Muscle of back (tissue), 11 donors: ENCODE results near the gene MRPL11. TPM values are rescaled to one million over a fixed set of nuclear protein-coding genes. Genes with fewer than 3 reads are reported as not detected.
"Not testable (repeated sequence)": the region's sequence is repeated elsewhere in the genome, so short reads cannot be mapped to it uniquely, and the experiment has no call there.

Source experiments
- DNase-seq, 3 donors: peaks; one replicate each; pipeline versions ENCODE4 v3.0.0 to v3.0.0-alpha.2; 2013
- polyA plus RNA-seq, 10 donors: library from polyadenylated mRNA; unstranded; fragments of 120-200 nt; gene quantifications; one replicate each; pipeline ENCODE4 v1.2.1, GENCODE V29; 2013; ENCODE audit not compliant: insufficient read length in 10 of 10

Gene MRPL11
- polyA plus RNA-seq, 10 donors: 43.8 to 58.6 (median 50.7) TPM

DNA sequence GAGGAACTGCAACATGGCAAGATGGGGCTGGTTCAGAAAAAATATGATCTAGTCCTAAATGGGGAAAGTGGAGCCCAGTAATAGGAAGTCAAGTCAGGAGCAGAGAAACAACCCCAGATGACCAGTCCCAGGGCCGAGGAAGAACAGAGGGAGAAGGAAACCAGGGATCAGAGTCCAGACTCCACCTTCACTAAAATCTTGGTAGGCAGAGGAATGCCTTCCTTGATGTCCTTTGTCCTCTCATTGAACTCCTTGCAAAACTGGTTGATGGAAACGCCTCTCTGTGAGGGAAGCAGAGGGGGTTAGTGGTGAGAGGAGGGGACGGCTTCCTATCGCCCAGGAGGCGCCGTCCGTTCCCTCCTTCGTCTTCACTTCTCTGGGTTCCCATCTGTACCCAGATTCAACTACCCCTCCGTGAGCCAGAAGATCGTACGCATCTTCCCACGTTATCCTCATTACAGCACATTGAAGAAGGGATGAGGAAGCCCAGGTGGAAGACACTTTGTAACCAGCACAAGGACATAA, 607 bp downstream of the MRPL11 start:
- no peak for DNase-seq

DNA sequence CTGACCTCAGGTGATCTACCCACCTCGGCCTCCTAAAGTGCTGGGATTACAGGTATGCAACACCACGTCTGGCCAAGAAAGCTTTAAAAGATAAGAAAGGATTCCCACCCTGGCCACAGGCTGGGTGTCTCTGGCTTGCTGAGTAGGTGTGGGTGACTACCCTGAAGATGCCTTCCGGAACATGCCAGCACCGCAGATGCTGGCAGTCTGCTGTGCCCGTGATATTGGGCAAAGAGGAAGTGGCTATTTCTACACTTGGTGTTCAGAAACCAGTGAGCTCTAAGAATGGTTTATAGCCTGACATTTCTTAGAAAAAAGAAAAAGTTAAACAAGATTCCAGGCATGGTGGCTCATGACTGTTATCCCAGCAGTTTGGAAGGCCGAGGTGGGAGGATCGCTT, 6.1 kb downstream of the MRPL11 start:
- no peak for DNase-seq

DNA sequence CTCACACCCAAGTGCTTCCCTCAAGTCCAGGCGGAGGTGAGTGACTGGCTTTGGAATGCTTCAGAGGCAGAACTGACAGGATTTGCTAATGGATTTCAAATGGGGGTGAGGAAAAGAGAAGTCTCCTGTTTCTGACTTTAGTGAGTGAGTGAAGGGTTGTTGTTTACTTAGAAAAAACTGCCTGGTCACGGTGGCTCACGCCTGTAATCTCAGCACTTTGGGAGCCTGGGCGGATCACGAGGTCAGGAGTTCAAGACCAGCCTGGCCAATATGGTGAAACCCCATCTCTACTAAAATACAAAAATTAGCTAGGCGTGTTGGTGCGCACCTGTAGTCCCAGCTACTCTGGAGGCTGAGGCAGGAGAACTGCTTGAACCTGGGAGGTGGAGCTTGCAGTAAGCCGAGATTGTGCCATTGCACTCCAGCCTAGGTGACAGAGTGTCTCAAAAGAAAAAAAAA, 6.7 kb downstream of the MRPL11 start:
- DNase-seq: not testable (repeated sequence)

DNA sequence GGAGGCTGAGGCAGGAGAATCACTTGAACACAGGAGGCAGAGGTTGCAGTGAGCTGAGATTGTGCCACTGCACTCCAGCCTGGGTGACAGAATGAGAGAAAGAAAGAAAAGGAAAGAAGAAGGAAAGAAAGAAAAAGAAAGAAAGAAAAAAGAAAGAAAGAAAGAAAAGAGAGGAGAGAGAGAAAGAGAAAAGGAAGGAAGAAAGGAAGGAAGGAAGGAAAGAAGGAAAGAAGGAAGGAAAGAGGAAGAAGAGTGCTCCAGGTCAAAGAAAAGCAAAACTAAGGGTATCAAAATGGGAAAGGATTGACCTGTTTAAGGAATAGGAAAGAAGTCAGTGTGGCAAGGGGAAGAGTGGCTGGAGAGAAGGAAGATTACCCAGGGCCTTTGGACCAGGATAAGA, 7.4 kb downstream of the MRPL11 start:
- not testable (repeated sequence) for DNase-seq

DNA sequence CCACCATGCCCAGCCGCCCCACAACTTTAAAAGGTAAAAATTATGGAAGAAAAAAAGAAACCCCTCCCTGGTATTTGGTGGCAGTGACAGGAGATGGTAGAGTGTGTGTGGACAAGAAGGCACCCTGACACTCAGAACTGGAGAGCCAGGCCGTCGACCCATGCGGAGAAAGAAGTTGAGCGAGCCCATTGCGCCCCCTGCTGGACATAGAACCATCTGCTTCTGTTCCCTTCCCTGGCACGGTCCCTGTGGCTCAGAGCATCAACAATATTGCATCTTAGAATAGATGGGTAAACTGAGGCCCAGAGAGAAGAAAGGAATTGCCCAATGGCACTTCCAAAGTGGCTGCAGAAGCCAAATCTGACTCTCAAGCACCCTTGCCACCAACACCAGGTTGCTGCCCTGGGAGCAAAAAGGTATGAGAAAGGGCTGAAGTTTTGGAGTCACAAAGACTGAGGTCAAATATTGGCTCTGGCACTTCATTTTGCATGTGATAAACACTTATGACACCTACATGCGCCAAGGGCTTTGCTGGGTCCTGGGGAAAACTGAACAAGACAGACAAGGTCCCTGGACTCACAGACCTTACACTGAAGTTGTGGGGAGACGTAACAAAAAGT, 8.6 kb downstream of the MRPL11 start:
- peak; percentile 45 to 69 (median 56) for DNase-seq

DNA sequence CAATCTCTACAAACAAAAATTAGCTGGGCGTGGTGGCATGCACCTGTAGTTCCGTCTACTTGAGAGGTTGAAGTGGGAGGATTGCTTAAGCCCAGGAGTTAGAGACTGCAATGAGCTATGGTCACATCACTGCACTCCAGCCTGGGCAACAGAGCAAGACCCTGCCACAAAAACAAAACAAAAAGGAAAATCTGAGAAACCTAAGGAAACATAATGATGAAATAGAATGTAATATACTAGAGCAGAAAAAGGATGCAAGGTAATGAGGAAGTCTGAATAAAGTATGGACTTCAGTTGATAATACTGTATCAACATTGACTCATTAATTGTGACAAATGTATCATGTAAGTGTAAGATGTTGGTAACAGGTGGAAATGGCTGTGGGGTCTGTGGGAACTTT, 9.7 kb downstream of the MRPL11 start:
- no peak for DNase-seq

DNA sequence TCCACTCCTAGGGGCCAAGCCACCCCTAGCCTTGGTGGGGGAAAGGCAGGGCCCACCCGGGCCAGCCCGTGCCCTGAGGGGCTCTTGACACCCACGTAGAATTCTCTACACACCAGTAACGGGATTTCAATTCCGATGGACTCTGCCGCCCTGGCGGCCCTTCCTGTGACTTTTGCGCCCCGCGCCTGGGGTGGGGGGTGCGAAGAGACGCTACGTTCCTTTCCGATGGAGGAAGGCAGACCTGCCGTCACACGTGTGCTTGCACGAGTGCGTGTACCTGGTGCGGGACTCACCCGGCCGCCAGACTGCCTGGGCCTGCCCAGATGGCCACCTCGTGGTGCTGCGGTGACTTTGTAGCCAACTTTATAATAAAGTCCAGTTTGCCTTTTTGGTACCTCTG, 12.3 kb downstream of the MRPL11 start:
- DNase-seq: no peak

DNA sequence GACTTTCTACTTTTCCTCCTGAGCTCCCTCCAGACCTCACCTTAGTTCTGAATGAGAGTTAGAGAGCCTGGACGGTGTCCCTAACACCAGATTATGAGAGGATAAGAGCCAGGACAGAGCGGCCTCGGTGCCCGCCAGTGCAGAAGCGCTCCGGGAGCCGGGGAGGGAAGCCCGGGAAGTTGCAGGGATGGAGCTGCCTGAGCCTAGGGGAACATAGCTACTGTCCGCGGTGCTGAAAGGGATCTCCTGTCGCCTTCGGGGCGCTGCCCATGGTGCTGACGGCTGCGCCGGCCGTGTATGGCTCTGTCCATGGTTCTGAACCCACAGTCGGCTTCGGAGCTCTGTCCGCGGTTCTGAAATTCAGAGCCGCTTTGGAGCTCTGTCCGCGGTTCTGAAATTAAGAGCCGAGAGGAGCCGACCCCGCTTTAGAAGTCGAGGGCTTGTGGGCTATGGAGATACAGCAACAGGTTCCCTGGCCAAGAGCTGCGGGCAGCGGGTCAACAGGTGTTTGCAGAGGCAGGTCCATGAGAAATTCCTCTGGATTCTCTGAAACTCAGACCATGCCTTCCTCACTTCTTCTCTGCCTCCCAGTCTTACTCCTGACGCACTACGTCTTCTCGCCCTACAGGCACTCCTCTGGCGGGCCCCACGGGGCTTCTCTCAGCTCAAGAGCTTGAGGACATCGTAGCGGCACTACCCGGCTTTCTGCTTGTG, 17.0 kb downstream of the MRPL11 start:
- peak; percentile 89 to 94 (median 93) for DNase-seq

DNA sequence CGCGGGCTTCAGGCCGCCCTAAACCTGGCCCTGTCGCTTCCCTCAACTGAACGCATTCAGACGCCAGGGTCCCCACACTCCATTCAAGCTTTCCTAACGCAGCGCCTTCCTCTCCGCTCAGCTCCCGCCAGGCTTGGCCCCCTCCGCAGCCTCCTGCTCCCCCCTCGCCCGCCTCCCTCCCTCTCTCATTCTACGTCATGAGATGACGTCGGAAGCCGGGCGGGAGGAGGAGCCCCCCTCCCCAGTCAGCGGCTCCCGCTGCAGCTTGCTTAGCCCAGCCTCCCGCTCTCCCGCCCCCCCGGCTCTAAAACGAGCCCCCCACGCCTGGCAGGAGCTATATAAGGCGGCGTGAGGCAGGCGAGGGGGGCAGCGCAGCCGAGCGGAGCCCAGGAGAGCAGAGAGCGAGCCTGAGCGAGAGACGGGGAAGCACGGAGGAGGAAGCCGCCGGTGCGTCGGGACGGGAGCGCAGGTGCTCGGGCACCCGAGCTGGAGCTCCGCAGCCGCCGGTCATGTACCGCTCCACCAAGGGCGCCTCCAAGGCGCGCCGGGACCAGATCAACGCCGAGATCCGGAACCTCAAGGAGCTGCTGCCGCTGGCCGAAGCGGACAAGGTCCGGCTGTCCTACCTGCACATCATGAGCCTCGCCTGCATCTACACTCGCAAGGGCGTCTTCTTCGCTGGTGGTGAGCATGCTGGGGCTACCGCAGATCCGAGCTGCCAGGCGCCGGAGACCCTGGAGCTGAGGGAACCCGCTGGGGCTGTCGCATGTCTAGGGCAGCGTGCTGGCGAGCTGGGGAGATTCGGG, 17.8 kb downstream of the MRPL11 start, which contains the start of gene NPAS4:
TSS of gene NPAS4 (plus strand) at position 365 of the 806 bp plus-strand sequence. CDS start at position 510, 145 bp downstream.
- no peak for DNase-seq

DNA sequence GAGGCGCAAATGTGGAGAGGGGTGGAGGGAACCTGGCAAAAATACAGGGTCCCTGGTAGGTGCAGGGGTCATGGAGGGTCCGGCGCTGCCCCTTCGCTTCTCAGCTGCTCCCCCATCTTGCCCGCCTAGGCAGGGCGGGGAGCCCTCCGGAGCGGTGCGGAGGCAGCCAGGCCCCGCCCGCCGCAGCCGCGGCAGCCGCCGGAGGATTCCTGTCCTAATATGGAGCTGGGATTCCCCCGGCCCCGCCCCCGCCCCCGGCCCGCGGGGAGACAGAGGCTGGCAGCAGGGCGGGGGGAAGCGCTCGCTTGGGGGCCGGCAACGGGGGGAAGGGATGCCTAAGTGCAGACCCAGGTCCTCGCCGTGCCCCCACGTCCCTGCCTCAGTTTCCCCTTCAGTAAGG, 18.8 kb downstream of the MRPL11 start:
- DNase-seq: no peak

DNA sequence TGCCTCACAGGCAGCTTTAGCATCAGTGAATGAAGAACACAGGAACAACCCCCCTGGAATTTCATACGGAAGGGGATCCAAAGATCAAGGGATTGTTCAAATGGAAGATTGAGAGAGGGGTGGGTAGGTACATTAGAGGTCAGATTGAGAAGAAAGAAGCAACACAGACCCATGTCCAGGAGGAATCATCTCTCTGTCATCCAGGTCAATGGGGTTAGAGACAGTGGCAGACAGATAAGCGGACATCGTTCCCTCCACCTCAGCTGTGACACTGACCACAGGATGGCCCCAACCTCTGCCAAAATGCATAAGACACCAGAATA, 19.7 kb downstream of the MRPL11 start:
- DNase-seq: no peak

DNA sequence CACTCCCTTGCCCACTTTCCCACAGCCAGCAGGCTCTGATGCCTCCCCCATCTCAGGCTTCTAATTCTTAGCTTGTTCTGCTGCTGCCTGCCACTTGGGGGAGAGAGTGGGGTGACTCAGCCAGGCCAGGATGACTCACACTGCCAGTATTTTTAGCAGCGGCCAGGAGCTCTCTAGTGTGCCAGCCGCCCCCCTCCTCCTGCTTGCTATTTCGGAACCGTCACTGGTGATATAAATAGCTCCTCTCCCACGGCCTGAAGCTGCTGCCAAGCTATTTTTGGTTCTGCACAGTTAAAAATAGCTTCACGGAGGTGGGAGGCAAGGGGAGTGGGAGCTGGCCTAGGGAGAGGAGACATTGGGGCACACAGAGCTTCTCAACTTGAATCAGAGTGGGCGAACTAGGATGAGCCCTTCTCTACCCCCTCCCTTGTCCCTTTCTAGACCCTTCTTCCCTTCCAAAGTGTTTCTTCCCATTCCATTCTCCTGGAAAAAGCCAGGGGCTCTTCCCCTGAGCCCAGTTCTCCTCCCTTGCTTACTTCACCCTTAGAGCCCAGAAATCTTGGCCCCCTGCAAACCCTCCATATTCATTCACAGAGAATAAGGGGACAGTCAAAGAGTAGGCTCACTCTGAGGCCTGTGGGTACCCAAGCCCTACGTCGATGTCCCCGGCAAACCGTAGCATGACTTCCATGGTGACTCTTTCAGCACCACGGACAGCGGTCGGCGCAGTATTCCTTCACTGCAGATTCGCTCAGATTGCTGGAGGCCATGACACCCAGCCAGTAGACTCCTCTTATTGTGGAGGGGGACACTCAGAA, 20.3 kb downstream of the MRPL11 start:
- DNase-seq: peak; percentile 74 to 96 (median 80)

DNA sequence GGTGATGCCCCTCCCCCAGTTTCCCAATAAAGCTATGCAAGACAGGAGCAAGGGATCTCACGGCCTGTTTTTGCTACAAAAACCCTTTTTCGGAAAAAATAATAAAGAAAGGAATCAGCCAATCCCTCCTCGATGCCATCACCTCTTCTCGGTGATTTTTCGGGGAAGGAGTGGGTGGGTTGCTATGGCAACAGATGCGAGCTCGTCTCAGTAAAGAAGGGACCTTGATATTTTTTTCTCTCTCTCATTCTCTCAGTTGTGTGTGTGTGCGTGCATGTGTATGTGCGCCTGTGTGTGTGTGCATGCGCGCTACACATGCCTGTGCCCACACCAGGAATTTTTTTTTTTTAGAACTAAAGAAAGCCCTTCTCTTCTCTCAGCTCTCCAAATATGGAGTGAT, 21.6 kb downstream of the MRPL11 start:
- DNase-seq: no peak

DNA sequence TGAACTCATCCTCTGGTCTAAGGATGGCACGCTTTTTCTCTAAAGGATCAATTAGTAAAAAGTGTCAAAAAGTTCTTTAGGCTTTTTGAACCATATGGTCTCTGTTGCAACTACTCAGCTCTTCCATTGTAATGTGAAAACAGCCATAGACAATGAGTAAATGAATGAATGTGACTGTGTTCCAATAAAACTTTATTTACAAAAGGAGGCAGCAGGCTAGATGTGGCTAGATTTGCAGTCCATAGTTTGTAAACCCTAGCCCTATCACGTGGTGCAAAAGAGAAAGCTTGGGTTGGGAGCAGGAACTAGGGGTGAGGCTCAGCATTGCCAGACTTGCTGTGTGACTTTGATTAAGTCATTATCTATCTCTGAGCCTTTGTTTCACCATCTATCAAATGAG, 23.2 kb downstream of the MRPL11 start:
- DNase-seq: no peak

DNA sequence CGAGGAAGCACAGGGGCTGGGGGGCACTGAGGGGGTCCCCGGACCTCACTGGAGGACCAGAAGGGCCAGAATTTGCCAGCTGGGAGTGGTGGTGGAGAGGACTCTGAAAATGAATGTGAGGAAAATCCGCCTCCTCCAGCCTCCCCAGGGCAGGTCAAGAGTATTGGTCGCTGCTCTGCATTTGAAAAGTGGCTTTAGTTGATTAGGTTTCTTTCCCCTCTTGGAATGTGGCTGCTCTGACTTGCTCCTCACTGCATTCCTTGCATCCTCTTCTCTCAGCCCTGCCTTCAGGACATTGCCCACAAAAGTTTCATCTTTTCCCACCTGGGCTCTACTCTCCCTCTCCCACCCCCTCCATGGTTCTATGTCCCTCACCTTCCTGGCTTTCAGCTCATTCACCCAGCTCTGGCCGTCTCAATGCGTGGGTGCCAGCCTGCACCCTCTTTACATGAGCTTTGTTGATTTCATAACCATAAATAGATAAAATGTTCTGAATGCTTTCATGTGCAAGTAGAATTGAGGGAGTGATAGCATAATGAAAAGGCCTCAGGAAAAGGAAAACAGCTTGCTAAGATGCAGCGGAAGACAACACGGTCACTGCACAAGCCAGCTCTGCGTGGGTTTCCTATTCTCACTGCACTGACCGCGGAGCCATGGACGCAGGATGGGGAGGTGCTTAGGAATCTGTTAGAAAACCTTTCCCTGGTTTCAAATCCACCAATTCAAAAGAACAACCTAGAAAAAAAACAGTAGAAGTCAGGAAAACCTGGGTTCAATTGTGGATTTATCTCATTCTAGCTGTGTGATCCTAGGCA, 24.3 kb downstream of the MRPL11 start:
- no peak for DNase-seq

DNA sequence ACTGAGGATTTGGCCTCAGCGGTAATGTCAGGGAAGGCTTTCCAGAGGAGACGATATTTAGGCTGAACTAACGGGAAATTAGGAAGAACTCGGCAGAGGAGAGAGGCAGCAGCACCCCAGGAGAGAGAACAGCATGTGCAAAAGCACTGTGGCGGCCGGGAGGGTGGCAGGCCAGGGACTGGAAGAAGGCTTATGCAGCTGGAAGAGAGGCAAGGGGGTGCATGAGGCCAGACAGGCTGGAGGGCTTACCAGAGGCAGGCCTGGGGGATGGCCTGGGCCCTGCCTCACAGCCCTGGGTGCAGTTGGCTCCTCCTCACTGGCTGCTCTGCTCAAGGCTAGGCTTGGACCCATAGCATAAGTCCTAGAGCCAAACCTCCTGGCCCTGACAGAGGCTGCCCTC, 25.5 kb downstream of the MRPL11 start:
- no peak for DNase-seq

DNA sequence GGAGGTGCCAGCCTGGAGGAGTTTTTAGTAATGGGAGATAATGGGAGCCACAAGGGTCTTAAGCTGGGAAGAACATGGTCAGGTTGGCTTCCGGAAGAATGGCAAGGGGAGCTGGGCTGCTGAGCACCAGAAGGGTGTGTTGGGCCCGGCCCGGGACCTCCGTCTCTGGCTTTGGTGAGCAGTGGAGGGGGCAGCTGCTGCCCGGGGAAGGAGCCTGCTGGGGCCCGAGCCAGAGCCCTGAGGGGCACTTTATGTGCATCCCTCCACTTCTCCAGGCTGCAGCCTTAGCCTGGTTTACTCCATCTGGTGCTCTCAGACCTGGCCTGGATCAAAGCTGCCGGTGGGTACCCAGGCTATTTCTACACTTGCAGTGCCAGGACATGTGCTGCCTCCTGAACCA, 26.5 kb downstream of the MRPL11 start:
- DNase-seq: no peak

DNA sequence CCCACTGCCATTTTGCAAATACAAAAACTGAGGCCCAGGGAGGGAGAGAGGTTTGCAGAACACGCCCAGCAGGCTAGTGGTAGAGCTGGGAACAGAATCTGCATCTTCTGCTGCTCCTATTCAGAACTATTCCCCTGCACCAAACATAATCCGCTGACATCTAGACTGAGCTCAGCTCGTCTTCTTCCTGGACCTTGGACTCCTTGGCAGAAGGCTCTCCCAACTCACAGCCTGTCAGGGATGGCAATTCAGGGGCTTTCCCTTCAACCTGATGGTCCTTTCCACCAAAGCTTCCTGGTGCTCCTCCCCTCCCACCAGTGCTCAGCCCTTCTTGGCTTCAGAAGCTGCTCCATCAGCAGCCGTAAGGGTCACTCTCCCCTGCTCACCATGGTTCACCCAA, 27.3 kb downstream of the MRPL11 start:
- DNase-seq: no peak

DNA sequence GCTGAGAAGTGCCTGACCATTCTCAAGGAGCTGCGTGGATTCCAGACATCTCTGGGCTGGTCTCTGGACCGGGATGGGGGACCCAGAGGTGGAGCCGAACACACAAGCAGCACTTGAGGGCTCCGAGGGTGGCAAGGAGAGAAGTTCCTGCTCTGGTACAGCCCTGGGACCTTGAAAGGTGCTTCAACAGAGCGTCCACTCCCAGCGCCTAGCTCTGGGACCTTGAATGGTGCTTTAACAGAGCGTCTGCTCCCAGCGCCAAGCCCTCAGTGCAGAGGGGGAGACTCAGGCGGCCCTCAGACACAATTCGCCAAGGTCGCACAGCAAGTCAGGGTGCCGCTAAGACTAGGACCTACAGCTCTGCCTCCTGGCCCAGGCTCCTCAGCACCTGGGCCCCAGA, 28.5 kb downstream of the MRPL11 start:
- DNase-seq: no peak

DNA sequence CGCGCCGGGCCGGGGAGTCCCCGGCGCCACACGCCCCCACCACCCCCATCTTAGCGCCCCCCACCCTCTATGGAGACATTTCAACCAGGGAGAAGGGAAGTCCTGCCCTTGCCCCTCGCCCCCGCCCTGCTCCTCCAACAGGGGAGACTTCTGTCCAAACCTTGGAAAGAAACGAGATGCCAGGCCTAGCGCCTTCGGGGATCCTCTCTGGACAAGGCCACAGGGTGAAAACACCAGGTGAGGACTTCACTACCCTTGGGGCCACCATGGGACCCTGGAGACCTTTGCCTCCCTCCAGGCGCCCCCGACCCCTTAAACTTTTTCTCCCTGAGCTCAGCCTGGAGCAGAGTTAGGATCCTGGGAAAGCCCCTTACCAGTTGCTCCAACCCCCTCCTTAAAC, 29.4 kb downstream of the MRPL11 start:
- no peak for DNase-seq
